ENCODE measurements around the gene KLF13. TPM values are rescaled to one million over a fixed set of nuclear protein-coding genes. Genes with fewer than 3 reads are reported as not detected.

Gene KLF13
- total RNA-seq, 1 experiment from 2014 or later: 78.6 TPM

- CTCF ChIA-PET: no interaction called here
- no peaks in the 10 kb centered on the region for H3K9me3 ChIP-seq (ENCODE audit: control insufficient read depth, insufficient read depth, low read depth, low read length)
- DNase-seq (ENCODE audit: low read depth, low spot score) (no peak), ATAC-seq (no peak)
- no peak for TF ChIP-seq CTCF (IDR thresholded peaks at IDR 0.05)
- no peak for TF ChIP-seq REST (IDR thresholded peaks at IDR 0.05; ENCODE audit: insufficient read depth in 1 of 2, low read depth in 2 of 2, low read length in 1 of 2)
- TF ChIP-seq TCF7L2 (IDR thresholded peaks at IDR 0.05; ENCODE audit: low read depth, low read length): no peak
- TF ChIP-seq SIN3A (IDR thresholded peaks at IDR 0.05; ENCODE audit: borderline replicate concordance, insufficient read depth, low read depth, low read length): no peak
- no peak for TF ChIP-seq POLR2AphosphoS5 (IDR thresholded peaks at IDR 0.05; ENCODE audit: low read depth, low read length)
- in situ Hi-C loops (cut with HindIII; ENCODE audit: low pct_unique_long_range_greater_than_20kb, low sequenced_read_pairs) (no loop called here), intact Hi-C loops (cut with micrococcal nuclease; ENCODE audit: unreplicated experiment) (no loop called here)
- H3K4me1 ChIP-seq (ENCODE audit: control insufficient read depth, insufficient read depth, low read length): peaks cover 9% of the 10 kb centered on the region
- H3K27me3 ChIP-seq (ENCODE audit: control insufficient read depth, insufficient read depth, low read length): no peaks in the 10 kb centered on the region
- H3K36me3 ChIP-seq (ENCODE audit: control insufficient read depth, insufficient read depth, low read length): no peaks in the 10 kb centered on the region
- POLR2A ChIA-PET: interaction anchor here (0.6 kb wide), 1 partner anchor 146 kb away, joined by 12 read pairs; no protein-coding TSS in a partner anchor
- H3K27ac ChIP-seq (ENCODE audit: low read length): no peak overlapping the region
- no TSS peak for BruUV-seq (replicated peaks)
- no peak overlapping the region for H3K4me3 ChIP-seq (ENCODE audit: low read depth in 2 of 2, low read length in 2 of 2)
Observed at GRCh38 chr15:31302029-31302657, 24.5 kb upstream of the KLF13 start.

GRCh38 chr15:31302778-31303725 is 23.6 kb upstream of the KLF13 start:
- no peaks in the 10 kb centered on the region for H3K9me3 ChIP-seq (ENCODE audit: control insufficient read depth, insufficient read depth, low read depth, low read length)
- ChIA-PET CTCF (interaction anchor here (0.6 to 0.7 kb wide), 6 partner anchors 44 to 636 kb away, joined by 3 to 12 read pairs (median 10); no protein-coding TSS in a partner anchor), POLR2A (interaction anchor here (0.6 to 0.7 kb wide), 2 partner anchors 99 to 147 kb away, joined by 6 to 12 read pairs; no protein-coding TSS in a partner anchor)
- DNase-seq (ENCODE audit: low read depth, low spot score) (no peak), ATAC-seq (no peak)
- H3K27ac ChIP-seq (ENCODE audit: low read length): peak overlapping the region; percentile 44; the same call in 1 of the 2 replicates
- in situ Hi-C loops (cut with HindIII; ENCODE audit: low pct_unique_long_range_greater_than_20kb, low sequenced_read_pairs) (no loop called here), intact Hi-C loops (cut with micrococcal nuclease; ENCODE audit: unreplicated experiment) (no loop called here)
- no peaks in the 10 kb centered on the region for H3K36me3 ChIP-seq (ENCODE audit: control insufficient read depth, insufficient read depth, low read length)
- no peaks in the 10 kb centered on the region for H3K27me3 ChIP-seq (ENCODE audit: control insufficient read depth, insufficient read depth, low read length)
- H3K4me3 ChIP-seq (ENCODE audit: low read depth in 2 of 2, low read length in 2 of 2): no peak overlapping the region
- no TSS peak for BruUV-seq (replicated peaks)
- no peak for TF ChIP-seq CTCF (IDR thresholded peaks at IDR 0.05)
- no peak for TF ChIP-seq REST (IDR thresholded peaks at IDR 0.05; ENCODE audit: insufficient read depth in 1 of 2, low read depth in 2 of 2, low read length in 1 of 2)
- TF ChIP-seq SIN3A (IDR thresholded peaks at IDR 0.05; ENCODE audit: borderline replicate concordance, insufficient read depth, low read depth, low read length): no peak
- TF ChIP-seq POLR2AphosphoS5 (IDR thresholded peaks at IDR 0.05; ENCODE audit: low read depth, low read length): no peak
- no peak for TF ChIP-seq TCF7L2 (IDR thresholded peaks at IDR 0.05; ENCODE audit: low read depth, low read length)
- H3K4me1 ChIP-seq (ENCODE audit: control insufficient read depth, insufficient read depth, low read length): peaks cover 7% of the 10 kb centered on the region
